ENCODE results near the gene BOC. TPM values are rescaled to one million over a fixed set of nuclear protein-coding genes. Genes with fewer than 3 reads are reported as not detected.

BOC gene
- total RNA-seq, 4 donors from 2014 or later, result 61.3 to 75.3 (median 68.0) TPM

DNA sequence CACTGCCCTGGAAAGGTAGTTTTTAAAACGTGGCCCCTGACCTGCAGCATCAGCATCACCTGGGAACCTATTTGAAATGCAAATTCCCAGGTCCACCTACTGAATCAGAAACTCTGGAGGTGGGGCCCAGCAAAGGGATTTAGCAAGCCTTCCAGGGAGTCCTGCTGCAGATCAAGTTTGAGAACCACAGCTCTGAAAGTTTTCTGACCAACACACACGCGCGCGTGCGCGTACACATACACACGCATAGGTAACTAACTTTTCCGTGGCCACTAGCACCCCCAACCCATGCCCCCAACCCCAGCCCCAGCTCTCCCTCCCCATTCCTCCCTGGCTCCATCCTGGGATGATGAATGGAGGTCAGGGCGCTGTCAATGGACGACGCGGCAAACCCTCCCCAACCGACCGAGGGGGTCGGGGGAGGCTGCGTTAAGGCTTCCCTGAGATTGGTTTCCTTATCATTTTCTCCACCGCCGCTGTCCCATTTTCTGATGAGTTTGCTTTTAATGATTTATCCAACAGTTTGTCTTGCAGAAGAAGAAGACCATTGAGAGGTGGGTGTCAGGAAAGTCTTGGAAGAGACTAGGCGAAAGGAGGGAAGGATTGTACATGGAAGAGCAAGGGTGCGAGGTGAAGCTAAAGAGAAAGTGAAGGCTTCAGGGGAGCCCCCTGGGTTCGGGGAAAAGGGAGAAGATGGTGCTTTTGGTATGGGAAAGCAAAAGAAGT, 590 bp upstream of the BOC start:
- no peak for TF ChIP-seq POLR2A (IDR thresholded peaks at IDR 0.05)
- TF ChIP-seq, protein P1, sequence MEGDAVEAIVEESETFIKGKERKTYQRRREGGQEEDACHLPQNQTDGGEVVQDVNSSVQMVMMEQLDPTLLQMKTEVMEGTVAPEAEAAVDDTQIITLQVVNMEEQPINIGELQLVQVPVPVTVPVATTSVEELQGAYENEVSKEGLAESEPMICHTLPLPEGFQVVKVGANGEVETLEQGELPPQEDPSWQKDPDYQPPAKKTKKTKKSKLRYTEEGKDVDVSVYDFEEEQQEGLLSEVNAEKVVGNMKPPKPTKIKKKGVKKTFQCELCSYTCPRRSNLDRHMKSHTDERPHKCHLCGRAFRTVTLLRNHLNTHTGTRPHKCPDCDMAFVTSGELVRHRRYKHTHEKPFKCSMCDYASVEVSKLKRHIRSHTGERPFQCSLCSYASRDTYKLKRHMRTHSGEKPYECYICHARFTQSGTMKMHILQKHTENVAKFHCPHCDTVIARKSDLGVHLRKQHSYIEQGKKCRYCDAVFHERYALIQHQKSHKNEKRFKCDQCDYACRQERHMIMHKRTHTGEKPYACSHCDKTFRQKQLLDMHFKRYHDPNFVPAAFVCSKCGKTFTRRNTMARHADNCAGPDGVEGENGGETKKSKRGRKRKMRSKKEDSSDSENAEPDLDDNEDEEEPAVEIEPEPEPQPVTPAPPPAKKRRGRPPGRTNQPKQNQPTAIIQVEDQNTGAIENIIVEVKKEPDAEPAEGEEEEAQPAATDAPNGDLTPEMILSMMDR (IDR thresholded peaks at IDR 0.05), result no peak
- 10 to 15% methylated on average over 22 of the region's 22 CpGs for WGBS, 2 donors
- DNase-seq (ENCODE audit: low spot score in 2 of 2), result peak in 1 of 2 donors; percentile 86

DNA sequence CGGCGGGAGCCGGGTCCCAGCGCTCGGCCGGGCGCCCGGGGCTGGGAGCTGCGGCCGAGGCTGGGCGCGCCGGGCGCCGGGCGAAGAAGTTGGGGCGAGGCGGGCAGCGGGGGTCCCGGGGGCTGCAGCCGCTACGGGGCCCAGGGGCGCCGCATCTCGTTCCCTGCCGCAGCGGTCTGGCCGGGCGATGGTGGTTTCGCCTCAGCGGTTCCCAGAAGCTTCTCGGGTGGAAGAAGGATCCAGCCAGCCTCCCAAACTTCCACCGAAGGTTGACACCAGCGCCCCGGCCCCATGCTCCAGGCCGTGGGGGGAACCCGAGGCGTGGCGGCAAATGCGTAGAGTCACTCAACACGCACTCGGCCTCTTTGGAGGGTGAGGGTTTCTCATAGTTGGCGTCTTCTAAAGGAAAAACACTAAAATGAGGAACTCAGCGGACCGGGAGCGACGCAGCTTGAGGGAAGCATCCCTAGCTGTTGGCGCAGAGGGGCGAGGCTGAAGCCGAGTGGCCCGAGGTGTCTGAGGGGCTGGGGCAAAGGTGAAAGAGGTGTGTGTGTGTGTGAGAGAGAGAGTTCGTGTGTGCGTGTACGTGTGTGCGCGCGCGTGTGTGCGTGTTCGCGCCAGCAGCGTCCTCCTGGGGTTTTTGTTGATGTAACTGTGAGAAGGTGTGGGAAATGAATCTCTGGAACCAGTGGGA, 940 bp downstream of the BOC start:
- intact Hi-C loops (cut with DNase I; ENCODE audit: low total_unique reads), result loop anchor here (10.0 kb wide), 1 partner anchor 77 kb away; no protein-coding TSS in a partner anchor

More for the DNA sequence above, 590 bp upstream of the BOC start:
- intact Hi-C loops (cut with DNase I; ENCODE audit: low total_unique reads), result loop anchor here (10.0 kb wide), 1 partner anchor 76 kb away; no protein-coding TSS in a partner anchor
- peak overlapping the region; percentile 70 for H3K4me3 ChIP-seq (ENCODE audit: low read depth, poor library complexity, severe bottlenecking)

DNA sequence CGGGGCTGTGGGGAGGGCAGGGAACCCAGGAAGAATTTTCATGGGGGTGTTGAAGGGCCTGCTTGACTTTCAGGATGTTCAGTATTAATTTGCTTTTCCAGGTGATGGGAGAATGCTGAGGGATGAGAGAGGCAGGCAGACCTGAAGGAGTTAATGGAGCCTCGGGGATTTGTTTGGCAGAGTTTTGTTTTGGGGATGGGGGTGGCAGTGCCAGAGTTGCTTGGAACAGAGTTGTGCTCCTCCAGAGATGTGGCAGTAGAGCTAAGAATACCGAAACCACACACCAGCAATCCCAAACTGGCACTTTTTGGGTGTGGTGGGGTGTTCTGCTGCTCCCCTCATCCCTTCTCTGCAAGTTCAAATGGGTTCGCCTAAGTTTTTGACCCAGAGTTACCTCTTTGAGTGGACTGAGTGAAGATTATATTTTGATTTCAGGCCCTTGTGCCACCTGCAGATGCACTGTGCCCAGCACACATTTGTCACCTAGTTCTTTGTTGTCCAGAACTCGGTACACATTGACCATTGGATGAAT, 1.6 kb downstream of the BOC start:
- TF ChIP-seq POLR2A (IDR thresholded peaks at IDR 0.05), result no peak
- TF ChIP-seq, protein P1 (IDR thresholded peaks at IDR 0.05), result no peak
- 9 to 19% methylated on average over 5 of the region's 5 CpGs for WGBS, 2 donors
- peak overlapping the region; percentile 70 for H3K4me3 ChIP-seq (ENCODE audit: low read depth, poor library complexity, severe bottlenecking)
- intact Hi-C loops (cut with DNase I; ENCODE audit: low total_unique reads), result loop anchor here (10.0 kb wide), 1 partner anchor 78 kb away; no protein-coding TSS in a partner anchor
- DNase-seq (ENCODE audit: low spot score in 2 of 2), result no peak

More for the DNA sequence above, 940 bp downstream of the BOC start:
- peak in 1 of 2 donors; percentile 88 for DNase-seq (ENCODE audit: low spot score in 2 of 2)
- TF ChIP-seq, protein P1 (IDR thresholded peaks at IDR 0.05), result no peak
- no peak for TF ChIP-seq POLR2A (IDR thresholded peaks at IDR 0.05)
- H3K4me3 ChIP-seq (ENCODE audit: low read depth, poor library complexity, severe bottlenecking), result peak overlapping the region; percentile 70
- 1% methylated on average over 31 to 48 of the region's 62 CpGs for WGBS, 2 donors

DNA sequence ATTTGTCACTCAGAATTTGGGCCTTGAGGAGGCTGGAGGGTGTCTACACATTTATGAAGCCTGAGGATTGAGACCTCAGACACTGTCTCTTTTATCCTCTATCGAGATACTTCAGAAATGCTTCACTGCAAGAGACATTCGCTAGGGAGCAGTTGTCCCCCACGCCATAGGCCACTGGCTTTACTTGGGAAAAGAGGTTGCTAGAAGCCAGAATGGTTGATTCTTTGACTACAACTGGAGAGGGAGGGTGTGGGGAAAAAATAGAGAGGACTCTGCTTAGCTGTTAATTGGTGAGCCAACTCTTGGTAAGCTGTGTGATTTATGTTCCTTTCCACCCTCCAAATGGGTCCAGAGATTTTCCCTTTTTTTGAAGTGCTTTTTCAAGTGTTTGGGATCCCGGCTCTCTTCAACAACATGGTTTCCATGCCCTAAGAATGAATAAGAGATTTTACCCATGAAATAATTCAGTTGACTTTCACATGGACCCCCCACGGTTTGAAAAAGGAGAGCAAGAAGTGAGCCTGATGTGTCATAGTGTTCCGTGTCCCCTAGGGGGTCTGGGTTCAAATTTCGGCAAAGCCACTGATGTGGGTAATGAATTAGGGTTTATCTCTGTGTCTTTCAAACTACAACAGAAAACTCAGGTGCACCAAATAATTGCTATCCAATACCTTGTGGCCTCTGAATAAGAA, 2.7 kb downstream of the BOC start:
- DNase-seq (ENCODE audit: low spot score in 2 of 2), result no peak
- TF ChIP-seq, protein P1 (IDR thresholded peaks at IDR 0.05), result no peak
- TF ChIP-seq POLR2A (IDR thresholded peaks at IDR 0.05), result no peak
- intact Hi-C loops (cut with DNase I; ENCODE audit: low total_unique reads), result loop anchor here (10.0 kb wide), 1 partner anchor 79 kb away; no protein-coding TSS in a partner anchor
- H3K4me3 ChIP-seq (ENCODE audit: low read depth, poor library complexity, severe bottlenecking), result no peak overlapping the region
- WGBS, 2 donors, result 34 to 41% methylated on average over 7 of the region's 7 CpGs

DNA sequence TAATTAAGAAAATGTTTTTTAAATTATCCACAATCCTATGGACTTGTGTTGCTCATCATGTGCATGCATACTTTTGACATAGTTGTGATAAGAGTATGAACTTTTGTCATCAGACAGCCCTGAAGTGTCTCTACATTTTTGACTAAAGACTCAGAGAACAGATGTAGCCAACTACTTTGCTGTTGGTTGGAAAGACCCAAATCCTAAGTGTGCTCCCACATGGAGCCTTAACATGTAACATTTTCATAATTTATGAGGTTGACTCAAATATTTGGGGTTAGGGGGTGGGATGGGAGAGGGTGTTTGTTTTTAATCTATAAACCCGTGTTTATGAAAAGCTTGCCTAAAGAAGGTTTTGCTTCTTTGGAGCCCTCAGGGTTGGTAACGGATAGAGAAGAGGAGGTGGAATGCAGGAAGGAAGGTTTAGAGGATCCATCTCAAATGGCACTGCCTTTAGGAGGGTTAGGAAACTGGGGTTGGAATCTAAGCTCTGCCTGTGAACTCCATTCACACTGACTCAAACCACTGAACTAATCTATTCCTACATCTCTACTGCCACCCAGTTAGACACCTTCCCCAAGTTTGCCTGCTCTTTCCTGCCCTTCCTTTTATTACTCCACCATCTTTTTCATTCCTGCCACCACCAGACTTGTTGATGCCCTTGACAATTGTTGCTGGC, 3.7 kb downstream of the BOC start:
- TF ChIP-seq POLR2A (IDR thresholded peaks at IDR 0.05), result no peak
- TF ChIP-seq, protein P1 (IDR thresholded peaks at IDR 0.05), result no peak
- no peak for DNase-seq (ENCODE audit: low spot score in 2 of 2)
- 37 to 43% methylated on average over 2 of the region's 2 CpGs for WGBS, 2 donors
- no peak overlapping the region for H3K4me3 ChIP-seq (ENCODE audit: low read depth, poor library complexity, severe bottlenecking)
- intact Hi-C loops (cut with DNase I; ENCODE audit: low total_unique reads), result loop anchor here (10.0 kb wide), 1 partner anchor 80 kb away; no protein-coding TSS in a partner anchor
